ENCODE measurements around the gene FOXN3.

Gene FOXN3

DNA sequence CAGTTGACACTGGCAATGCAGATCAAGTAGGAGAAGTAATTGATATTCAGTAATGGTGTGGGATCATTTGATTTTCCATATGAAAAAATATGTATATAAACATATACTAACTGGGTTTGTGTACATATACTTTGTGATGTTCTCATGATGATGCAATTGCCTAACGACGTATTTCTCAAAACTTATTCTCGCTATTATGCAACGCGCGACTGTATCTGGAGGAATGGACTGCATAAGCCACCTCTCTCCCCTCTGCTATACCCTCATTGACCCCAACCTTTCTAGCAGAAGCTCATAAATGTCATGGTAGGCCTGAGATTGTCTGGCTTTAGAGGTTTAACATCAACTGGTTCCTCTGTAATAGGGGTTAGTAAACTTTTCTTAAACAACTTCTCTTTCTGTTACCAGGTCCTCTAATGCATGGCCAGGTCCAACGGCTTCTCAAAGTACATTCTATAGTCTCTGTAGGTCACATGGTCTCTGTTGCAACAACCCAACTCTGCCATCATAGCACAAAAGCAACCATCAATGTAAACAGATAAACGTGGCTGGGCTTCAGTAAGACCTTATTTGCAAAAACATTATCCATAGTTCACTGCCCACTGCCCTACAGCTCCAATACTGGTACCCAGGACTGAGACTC is 59.3 kb downstream of the FOXN3 start:
- DNase-seq, result no peak

DNA sequence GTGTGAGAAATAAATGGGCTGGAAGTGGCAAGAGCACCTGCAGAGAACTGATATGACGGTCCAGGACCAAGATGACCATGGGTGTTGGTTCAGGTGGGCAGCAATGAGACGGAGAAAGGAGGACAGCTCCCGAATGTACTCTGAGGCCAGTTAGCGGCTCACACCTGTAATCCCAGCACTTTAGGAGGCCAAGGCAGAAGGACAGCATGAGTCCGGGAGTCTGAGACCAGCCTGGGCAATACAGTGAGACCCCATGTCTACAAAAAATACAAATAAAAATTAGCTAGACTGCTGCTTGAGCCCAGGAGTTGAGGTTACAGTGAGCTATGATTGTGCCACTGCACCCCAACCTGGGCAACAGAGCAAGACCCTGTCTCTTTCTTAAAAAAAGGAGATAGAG is 60.1 kb downstream of the FOXN3 start:
- DNase-seq, result no peak

DNA sequence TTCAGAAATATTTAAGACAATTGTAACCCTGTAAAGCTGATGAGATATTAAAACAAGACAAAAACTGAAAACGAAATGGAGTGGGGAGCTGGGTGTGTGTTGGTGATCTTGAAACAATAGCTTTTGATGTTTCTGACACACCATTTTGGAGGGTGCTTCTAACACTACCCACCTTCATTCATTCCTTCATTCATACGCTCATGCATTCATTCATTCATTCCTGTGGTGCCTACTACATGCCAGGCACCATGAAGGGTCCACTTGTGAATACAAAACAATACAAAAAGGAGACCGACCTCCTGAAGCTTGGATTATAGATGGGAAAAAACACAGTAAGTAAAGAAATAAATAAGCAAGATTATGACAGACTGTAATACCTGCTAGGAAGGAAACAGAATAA is 60.5 kb downstream of the FOXN3 start:
- no peak for DNase-seq

DNA sequence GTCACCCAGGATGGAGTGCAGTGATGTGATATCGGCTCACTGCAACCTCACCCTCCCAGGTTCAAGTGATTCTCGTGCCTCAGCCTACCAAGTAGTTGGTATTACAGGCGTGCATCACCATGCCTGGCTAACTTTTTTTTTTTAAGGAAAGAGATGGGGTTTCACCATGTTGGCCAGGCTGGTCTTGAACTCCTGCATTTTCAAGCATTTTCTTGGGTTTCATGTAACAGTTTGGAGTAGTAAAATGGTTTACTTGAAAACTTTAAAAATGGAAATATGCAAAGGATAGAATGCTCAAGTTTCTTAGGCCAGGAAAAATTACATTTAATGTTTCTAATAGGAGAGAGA is 63.3 kb downstream of the FOXN3 start:
- no peak for DNase-seq

DNA sequence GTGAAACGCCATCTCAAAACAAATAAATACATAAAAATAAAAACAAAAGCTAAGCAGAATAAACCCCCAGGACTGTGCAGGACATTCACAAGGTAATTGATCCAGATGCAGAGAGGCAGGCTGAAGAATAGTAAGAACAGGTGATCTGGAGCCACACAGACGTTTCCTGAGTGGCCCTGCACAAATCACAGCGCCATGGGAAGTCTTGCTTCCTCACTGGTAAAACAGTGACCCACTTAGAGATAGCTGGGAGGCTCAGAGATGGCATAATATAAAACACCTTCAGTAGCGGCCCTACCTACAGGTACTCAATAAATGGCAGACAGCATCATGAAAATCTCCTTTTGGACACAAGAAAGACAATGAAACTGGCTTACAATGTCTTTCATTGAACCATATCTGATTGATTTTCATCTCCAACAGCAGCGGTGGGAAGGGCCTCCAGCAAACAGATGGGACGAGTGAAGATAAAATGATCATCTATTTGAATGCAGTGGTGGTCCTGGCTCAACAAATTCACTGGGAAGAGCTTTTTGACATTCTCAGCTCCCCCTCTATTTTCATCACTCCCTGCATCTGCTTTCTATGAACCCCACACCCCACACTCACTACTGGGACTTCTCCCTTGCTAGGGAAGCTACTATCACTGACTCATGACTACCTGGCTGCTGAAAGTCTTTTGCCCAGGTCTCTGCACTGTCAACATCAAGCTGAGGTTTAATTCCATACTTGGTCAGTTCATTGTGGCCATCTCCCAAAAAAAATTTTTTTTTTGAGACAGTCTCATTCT is 63.9 kb downstream of the FOXN3 start:
- no peak for DNase-seq

DNA sequence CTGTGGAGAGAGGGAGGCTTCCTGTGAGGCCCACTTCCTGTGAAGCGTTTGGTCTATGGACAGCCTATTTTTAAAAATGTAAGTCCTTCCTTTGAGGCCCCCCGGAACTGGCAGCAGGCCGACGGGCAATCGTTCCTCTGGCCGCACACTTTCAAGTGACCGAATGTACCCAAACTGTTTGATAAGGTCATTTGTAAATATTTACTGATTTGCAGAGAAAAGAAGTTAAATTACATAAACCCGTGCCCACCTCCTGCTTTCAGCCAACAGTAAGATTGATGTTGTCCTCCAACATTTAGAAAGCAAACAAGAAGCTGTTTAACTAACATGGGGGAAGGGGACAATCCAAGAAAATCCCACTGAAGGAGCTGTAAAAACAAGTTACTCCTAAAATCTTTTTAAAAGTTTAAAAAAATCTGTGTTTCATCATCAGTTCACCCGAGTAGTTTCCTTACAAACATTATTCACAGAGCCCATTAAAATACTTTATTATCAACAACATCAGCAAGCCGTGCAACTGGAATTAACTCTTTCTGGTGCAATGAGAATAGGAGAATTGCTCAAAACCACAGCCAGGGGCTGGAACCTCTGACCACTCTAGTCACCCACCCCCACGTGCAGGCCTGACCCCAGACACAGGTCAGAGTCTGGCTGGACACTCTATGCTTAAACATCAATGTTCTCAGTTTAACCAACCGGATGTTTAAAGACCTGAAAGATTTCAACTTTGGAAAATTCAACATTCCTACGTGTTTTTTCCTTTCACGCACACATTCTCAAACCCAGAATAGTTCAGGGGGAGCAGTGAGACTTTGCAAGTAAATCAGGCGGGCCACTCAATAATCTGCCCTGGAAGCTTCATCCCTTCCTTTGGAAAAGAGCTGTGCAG is 65.3 kb downstream of the FOXN3 start:
- no peak for DNase-seq

DNA sequence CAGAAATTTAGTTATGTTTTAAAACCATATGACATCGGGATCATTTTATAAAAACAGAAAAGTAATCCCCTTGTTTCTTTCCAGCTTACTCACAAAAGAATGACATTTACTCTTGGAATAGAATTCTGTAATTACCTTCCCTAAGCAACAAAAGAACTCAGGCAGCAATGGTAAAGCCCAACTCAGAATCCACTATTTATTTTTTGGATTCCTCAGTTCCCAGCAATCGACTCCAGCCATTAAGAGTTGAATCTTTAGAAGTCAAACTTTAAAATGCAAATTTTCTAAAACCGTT is 65.9 kb downstream of the FOXN3 start:
- DNase-seq, result no peak

DNA sequence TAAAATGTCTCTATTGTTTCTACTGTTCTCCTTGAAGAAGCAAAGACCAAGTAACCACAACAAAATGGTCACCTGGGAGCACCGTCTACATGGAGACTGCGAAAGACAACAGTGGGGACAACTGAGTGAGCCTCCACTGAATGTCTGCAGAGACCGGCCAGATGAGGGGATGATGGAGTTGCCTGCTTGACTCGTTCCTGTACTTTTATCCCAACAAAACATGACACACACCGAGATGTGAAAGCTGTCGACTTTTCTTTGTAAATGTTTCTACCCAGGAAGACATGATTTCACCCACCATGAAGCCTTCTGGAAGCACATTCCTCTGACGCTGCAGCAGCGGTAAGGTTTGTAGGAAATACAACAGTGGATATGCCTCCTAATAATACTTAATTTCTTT is 66.9 kb downstream of the FOXN3 start:
- DNase-seq, result no peak

DNA sequence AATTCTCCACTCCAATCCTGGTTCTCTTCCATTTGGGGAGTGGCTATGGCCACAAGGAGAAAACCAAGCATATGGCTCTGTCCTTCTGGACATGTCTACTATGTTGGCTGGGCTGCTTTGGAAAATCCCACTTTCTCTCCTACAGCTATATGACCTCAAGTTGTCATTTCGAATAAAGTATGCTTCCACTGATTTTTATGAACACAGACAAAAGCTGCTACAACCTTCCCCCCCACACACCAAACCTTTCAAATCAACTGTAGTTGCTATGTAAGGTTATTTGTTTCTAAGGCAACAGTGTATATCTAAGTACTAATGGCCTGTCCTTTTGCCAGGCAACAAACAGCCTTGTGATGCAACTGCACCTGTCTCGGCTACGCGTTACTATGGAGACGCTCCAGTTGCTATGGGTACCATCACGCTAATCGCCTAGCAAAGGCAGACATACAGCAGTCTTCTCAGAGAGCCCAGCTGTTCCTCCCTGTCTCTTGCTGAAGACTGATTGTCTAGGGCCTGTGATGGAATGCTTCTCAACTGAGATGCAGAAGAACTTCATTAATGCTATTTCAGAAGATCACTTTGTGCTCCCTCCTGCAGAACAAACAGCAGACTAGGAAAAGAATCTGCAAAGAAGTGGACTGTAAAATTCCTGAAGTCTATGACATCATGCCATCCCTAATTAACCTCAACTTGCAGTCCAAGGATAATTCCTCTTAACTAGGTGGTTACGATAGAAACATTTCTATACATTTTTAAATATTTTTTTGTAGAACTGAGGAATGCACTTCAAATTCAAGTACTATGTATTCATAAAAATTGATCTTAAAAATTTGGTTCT is 67.6 kb downstream of the FOXN3 start:
- DNase-seq, result peak; percentile 99 to 100

DNA sequence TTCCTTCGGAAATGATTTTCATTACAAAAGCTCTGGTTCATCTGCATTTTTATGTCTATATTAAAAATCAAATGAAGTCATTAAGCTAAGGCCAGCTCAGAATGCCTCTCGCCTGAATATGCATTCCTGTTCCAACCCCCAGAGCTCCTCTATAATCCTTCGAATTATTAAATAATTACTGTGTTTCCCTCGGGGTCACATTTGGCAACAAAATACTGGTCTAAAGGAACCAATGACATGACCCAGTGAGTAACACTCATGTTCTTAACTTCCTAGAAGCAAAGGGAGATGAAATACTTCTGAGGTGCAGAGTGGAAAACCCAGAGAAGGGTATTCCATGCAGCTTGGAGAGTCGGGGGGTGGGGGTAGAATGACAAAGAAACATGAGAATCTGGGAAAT is 68.3 kb downstream of the FOXN3 start:
- DNase-seq, result no peak

DNA sequence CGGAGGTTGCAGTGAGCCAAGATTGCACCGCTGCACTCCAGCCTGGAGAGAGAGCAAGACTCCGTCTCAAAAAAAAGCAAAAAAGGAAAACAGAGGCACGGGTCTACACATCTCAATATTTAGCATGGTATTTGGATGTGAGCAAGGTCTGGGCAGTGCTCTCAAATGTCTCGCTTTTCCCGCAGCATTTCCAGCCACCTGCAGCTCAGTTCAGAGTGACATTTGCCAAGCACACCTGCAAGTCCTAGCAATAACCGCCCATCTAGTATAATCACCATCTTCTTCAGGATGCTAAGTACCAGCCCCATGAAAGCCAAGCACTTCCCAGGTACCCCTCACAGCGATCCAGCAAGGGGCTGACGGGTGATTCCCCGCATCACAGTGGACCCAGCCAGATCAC is 69.1 kb downstream of the FOXN3 start:
- DNase-seq, result no peak

DNA sequence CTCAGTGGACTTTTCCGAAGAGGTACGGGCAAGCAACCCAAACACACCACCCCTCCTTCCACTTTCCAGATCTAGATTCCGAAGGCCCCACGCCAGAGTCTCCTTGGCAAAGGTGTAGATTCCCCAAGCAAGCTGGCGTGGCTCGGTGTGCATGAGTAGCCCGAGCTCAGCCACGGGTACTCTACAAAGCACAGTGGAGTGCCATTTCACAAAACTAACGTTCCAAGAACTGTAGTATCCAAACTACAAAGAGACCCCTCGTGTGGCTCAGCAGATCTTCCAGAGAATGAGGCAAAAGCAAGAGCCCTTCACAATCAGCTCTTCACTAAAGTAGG is 72.1 kb downstream of the FOXN3 start:
- DNase-seq, result no peak

DNA sequence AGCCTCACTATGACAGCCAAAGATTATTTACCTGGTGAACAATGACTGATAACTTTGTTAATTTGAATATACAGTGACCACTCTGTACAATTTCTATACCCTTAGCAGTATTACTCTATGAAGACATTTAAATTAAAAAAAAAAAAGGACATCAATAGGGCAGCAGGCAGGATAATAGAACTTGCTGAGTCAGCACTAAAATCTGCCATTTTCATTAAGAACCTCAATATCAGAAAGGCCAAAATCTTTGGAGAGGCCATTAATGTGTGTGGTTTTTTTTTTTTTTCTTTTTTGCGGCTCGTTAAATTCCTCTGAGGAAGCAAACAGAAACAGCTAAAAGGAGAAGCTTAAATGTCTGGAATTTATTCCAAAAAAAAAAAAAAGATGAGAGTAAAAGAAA is 73.7 kb downstream of the FOXN3 start:
- DNase-seq, result no peak

DNA sequence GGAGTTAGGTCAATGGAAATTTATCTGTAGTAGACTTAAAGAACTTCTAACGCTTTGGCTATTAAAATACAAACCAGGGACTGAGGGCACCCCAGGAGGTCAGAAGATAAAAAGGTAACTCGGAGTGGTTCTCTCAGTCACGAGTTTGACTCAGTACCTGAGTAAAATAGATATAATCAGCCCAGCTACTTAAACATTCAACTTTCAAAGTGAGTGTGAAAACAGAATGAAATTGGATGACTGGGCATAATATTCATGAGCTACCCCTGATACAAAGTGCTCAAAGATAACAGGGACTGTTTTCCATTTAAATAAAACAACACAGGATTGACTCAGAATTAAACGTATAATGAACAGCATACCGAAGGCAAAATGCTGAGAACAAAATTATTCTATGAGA is 75.0 kb downstream of the FOXN3 start:
- no peak for DNase-seq

DNA sequence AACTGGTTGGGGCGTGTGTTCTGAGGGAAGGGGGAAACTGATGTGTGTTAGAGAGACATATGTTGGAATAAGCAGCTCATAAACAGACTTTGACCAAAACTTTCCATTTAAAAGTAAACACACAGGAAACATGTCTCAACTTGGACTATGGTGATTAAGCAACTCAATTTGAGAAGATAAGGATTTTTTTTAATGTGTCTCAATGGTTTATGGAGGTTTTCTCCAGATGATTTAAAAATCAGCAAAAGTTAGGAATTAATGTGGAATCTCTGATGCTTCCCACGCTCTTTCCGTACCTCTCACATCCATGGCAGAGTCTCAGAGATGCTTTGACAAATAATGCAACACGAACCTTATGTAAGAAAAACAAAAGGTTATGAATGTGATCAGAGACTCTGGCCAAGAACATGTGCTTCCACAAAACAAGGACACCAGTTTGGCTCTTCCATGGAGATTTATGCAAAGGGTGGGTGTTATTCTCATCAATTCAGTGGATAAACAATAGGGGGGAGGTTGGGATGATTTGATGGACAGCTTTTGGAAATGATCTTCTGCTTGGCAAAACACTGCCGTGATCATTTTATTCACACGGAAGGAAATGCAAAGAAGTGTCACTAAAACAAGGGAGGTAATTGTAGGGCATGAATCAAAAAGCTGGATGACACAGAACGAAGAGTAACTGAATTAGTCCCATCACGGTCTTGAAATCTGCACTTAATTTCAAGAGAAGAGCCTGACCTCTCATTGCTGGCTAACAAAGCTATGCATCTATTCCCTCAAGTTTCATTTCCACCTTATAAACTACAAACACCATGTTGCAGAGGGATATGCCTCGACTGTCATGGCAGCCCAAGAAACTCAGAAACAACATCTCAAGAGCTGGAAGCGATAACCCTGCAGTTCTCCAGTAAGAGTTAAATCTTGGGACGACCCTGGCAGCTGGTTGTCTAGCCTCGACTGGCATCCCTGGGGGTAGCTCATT is 76.5 kb downstream of the FOXN3 start:
- DNase-seq, result no peak

DNA sequence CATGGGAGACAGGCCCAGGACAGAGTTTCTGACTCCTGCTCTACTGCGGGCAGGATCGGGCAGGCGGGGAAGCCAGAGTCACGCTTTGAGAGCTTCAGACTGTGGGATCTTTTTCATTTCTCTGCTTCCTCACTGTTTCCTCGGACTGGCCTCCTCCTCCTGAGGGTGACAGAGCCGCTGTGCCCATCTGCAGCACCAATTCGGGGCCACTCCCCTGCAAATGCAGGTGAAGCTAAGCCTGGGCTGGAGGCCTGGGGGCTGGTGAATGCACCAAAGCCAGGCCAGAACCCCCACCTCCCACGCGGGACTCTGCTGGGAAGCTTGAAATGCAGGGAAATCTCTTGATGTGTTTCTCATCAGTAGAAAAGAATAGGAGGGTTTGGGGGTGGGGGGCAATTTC is 77.5 kb downstream of the FOXN3 start:
- DNase-seq, result no peak

DNA sequence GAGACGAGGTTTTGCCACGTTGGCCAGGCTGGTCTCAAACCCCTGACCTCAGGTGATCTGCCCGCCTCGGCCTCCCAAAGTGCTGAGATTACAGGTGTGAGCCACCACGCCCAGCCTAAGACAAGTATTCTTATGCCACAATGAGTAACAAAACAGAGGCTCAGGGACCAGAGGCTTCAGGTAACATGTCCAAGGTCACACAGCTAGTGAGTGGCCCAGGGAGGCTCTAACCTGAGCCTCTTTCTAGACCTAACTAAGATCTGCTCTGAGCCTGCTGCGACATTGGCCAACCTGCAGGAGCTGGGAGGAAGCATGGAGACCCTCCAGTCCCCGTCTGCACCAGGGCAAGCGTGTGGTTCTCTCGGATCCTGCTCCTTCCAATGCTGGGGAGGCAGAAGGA is 77.9 kb downstream of the FOXN3 start:
- DNase-seq, result no peak

DNA sequence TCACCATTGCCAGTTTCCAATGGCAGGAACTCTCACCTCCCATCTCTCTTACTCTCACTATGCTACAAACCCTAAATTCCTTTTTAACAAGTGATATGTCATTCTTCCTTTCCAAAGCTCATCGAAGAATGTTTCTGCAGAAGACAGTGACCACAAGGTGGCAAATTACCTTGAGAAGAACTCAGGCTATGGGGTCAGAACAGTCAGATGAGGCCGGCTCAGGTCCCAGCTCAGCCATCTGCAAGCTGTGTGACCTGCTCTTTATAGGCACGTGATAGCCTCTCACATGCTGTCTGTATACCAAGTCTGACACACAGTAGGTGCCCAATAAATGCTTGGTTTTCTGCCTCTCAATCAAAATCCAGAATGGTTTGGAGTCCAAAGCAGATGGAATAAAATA is 80.7 kb downstream of the FOXN3 start:
- no peak for DNase-seq

DNA sequence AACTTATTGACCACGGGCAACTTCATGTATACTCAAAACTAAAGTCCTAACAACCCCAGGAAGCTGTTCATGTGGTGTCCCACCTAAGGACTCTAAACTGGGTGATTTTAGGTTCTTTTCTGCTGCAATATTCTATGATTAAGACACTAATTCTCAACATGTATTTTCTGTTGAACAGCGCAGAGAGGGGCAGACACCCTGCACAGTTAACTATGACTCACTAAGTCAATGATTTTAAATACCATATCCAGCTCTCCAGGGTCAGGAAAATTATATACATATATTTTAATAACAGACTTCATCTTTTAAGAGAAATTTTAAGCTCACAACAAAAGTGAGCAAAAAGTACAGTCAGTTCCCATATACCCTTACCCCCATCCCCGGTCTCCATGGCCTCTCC is 85.0 kb downstream of the FOXN3 start:
- no peak for DNase-seq

DNA sequence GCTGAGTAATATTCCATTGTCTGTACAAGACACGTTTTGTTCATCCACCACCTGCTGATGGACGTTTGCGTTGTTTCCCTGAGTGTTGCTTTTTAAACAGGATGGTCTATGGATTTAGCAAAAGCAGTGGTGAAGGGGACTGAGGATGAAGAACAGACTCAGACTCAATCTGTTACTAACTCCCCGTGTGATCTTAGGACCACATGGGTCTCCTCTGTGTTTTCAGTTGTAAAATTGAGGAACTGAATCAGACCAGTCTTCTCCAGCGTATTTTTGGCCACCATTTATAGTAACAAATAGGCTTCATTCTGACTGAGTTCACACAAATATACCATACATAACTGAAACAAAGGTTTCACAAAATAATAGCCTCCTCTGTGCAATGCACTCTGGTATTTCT is 85.6 kb downstream of the FOXN3 start:
- no peak for DNase-seq

DNA sequence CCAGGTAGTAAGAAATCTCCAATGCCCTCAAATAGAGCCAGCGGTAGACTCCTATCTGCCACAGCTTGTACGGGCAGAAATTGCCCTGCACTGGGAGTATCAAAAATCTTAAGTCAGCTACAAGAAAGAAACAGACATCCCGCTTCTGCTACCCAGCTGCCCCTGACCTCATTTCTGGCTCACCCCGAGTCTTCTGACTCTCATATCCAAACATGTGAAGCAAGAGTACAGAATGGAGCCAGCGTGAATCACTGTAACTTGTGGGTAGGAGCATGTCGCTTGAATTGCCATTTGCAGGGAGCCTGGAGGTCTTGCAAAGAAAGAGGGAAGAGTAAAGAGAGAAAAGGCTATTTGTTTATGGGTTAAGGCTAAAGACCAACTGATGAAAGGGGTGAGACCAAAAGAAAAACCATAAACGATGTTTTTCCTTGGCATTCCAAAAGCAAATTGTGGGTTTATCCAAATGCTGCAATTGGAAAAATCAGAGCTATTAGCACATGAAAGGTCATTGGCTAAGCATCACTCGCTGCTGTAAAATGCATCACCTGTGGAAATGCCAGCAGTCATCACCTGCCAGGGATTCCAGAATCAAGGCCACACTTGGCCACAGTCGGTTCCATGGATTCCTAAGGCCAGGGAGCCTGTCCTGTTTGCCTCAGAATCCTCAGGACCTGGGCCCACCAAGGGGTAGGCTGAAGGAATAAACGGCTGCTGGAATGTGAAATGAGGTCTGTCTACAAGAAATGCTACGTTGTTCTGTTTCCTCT is 86.6 kb downstream of the FOXN3 start:
- DNase-seq, result no peak

All from NCI-H524 (cell line).